HT1080 (cell line): ENCODE measurements around the gene RUNX2. TPM values are rescaled to one million over a fixed set of nuclear protein-coding genes. Genes with fewer than 3 reads are reported as not detected.

Experiments used
- total RNA-seq: library from RNA; depleted of rRNA; stranded (reverse); fragments of >200 nt; shearing (Covaris generic); gene quantifications from 2 replicates; pipeline ENCODE4 v1.2.3, GENCODE V29; 2014; rRNA removed

RUNX2 gene
- total RNA-seq, 1 experiment from 2014 or later = 4.1 TPM

Other genes with a start within 250 kb of the RUNX2 start
- 2.6 and 9.1 TPM in 2 replicates for gene SUPT3H, start 49.6 kb downstream of the RUNX2 start, total RNA-seq